Islet of Langerhans (tissue), 1 donor: ENCODE data around the gene CEP120.
A peak's percentile ranks its signal among the peaks of the same experiment; 100 is the strongest.
"Not testable (repeated sequence)": the region's sequence is repeated elsewhere in the genome, so short reads cannot be mapped to it uniquely, and the experiment has no call there.

Experiments used
- FAIRE-seq: peaks from one replicate; lab custom pipeline; 2011; peaks lifted over from hg19 to GRCh38; lab: Jason Lieb, UNC

CEP120 gene

GRCh38 chr5:123423278-123424149, at the start of gene CEP120:
TSS of gene CEP120 (minus strand) at chr5:123423403. CDS start at chr5:123422998, 405 bp downstream.
- peak; percentile 98 for FAIRE-seq

GRCh38 chr5:123472150-123472924, 49.1 kb upstream of the CEP120 start:
- no peak for FAIRE-seq

GRCh38 chr5:123471385-123471784, 48.2 kb upstream of the CEP120 start:
- no peak for FAIRE-seq

DNA sequence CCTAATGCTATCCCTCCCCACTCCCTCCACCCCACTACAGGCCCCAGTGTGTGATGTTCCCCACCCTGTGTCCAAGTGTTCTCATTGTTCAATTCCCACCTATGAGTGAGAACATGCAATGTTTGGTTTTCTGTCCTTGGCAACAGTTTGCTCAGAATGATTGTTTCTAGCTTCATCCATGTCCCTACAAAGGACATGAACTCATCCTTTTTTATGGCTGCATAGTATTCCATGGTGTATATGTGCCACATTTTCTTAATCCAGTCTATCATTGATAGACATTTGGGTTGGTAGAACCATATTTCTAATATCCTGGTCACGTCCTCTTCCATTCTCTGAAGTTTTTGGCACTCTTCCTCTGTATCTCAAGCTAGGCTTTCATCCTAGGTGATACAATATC, 43.6 kb upstream of the CEP120 start:
- FAIRE-seq, result not testable (repeated sequence)

GRCh38 chr5:123460296-123460729, 37.1 kb upstream of the CEP120 start:
- FAIRE-seq, result no peak

GRCh38 chr5:123458994-123459393, 35.8 kb upstream of the CEP120 start:
- FAIRE-seq, result not testable (repeated sequence)

- FAIRE-seq, result no peak
Observed at GRCh38 chr5:123456242-123456641, 33.0 kb upstream of the CEP120 start.

DNA sequence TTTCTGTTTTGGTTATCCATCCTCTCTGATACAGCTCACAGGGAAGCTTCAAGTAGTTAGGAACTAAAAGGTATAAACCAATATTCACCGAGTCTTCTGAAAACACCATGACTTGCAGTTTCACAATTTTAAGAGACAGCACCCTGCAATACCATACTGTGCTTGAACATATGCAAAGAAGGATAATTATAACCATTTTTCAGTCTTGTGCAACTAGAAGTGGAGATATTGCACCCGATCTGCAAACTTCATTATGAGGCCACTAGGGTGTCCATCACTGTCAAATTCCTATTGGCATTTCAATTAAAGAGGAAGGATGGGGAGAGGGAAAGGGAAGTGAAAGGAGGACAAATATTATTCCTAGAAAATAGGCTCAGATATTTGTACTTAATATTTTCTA, 32.4 kb upstream of the CEP120 start:
- FAIRE-seq, result no peak

DNA sequence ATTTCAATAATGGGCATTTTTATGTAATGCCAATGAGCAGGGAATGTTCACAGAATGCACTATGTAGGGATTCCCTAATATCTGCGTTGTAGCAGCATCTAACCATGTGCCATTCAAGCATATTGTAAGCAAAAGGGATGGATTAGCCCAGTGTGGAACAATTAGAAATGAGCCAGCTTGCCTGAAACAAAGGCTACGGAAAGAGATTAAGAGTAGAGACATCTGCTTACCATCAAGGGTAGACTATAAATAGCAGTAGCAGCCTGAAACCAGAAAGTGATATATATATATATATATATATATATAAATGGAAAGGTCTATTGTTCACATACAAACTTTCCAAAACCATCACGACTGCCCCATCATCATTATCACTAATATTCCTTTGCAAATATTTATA, 31.9 kb upstream of the CEP120 start:
- no peak for FAIRE-seq

DNA sequence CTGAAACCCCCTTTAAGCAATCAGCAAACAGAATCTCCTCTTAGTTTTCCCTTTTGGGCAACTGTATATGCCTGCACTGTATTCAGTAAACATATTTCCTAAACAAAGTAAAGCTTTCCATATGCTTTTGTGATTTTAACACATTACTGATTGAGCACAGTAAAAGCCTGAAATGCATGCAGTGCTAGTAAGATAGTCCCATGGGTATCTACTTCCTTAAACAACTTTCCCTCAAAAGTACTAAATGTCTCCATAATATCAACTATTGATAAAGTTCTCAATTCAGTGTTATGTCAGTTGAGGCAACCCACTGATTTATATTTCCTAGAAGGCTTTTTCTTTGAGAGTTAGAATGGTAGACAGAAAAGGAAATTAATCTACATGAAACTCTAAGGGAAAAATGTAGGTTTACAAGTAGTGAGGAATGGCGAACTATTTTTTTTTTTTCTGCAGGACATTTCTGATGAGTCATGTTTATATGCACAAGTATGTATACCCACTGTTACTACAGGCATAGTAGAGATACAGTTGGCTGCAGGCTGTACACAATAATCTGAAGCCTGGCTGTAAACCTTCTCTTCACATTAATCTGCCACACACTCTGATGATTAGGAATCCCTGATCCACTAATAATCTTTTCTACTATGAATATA, 31.2 kb upstream of the CEP120 start:
- no peak for FAIRE-seq

GRCh38 chr5:123452401-123452800, 29.2 kb upstream of the CEP120 start:
- FAIRE-seq, result no peak

DNA sequence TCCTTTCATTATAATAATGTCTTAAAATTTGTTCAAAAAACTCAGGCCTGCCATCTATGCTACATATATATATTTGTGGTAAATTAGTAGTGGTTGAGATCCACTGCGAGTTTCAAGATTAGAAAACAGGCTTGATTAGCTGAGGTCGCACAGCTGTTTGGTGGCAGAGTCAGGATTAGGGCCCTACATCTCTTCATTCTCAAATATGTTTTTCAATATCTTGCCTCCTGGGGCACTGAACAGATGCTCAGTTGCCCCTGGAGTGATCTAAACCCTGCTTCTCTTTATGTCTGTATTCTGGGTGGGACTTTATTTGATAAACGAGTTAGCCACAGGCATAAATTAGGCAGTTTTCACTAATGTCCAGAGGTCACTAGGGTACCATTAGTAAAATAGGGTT, 27.8 kb upstream of the CEP120 start:
- FAIRE-seq, result no peak

GRCh38 chr5:123450640-123451039, 27.4 kb upstream of the CEP120 start:
- FAIRE-seq, result no peak

DNA sequence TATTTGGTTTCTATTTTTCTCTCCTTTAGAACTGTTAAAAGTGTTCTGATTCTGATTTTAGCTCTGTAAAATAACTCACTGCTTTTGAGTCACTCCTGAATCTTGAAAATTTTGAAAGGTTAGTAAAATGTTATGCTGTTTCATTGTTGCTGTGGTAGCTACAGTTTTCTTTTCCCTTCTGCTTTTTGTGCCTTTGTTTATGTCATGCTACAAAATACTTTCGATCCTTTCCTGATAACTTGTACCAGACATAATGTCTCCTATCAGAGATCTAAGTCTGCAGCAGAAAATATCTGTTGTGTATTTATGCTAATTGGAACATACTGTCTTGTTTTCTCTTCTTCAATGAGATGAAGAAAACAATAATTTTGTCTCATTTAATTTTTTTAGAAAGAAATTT, 26.9 kb upstream of the CEP120 start:
- FAIRE-seq, result peak; percentile 5

DNA sequence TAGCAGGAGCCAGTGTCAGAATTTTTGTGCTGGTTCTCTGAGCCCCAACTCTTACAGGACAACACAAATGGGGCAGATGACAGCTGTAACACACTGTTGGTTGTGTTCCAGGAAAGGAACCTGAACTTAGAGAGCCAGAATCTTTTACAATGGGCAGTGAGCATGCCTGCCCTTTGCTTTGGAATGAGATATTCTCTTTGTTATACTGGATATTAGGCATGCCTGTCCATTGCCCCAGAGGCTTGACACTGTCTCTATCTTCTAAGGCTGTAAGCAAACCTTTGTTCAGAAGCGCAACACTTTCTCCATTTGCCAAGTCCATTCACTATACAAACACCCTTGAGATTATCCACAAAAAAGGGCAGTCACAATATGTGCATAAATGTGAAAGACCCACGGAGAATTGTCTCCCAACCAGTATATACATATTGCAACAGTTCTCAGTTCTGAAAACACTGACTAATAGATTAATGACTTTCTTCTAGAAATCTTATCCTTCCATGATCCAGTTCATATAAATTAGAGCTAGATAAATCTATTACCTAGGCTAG, 26.3 kb upstream of the CEP120 start:
- FAIRE-seq, result no peak

GRCh38 chr5:123448743-123449142, 25.5 kb upstream of the CEP120 start:
- FAIRE-seq, result no peak

DNA sequence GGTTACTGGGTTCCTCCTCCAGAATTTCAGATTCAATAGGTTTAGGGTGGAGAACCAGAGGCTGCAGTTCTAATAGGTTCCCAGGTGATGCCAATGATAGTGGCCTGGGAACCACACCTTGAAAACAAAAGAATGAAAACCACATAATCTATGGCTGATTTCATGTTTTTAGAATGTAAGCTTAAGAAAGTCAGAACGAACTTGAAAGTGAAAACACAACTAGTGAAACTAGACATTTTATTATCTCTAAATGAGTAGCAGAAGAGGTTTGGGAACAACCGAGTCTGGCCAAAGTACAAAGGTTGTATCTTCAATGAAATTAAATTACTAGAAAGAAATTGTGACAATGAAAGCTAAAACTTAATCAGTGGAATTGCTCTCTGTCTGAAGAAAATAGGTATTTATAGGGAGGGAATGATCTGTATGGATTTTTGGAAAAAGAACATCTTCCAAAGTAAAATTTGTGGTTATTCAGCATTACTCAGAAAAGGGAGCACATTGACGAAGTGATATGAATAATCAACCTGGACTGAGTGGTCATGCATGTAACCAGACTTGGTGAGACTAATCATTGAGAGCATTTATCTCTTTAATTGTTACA, 24.9 kb upstream of the CEP120 start:
- no peak for FAIRE-seq

GRCh38 chr5:123444016-123444415, 20.8 kb upstream of the CEP120 start:
- no peak for FAIRE-seq

GRCh38 chr5:123441408-123441807, 18.2 kb upstream of the CEP120 start:
- FAIRE-seq, result no peak

GRCh38 chr5:123440456-123441181, 17.4 kb upstream of the CEP120 start:
- FAIRE-seq, result no peak

DNA sequence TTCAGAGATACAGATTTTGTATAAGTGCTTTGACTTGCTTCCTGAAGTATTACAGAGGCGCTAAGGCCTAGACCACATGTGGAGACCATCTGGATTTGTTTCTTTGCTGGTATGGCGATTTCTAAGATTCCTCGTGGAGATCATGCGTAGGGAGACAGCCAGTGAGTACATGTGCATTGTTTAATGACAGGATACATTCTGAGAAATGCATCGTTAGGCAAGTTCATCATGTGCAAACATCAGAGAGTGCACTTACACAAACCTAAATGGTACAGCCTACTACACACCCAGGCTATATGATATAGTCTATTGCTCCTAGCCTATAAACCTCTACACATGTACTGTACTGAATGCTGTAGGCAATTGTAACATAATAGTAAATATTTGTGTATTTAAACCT, 16.5 kb upstream of the CEP120 start:
- no peak for FAIRE-seq
